Stimulated activated memory B cell treated with anti-CD40 and anti-IgM and Interleukin-4, amounts not matched to agents 10 μg/mL and 1 μg/mL and 100 μg/mL, for 72 hours (primary cell): Measurements from ENCODE around the gene XRCC3.

Source experiments
- ATAC-seq: fragments of 150-1000 bp; cut with Tn5 transposase; 2 replicates; pipeline ENCODE4 v1.10.0; 2021
- H3K27ac Mint-ChIP-seq: one replicate; pipeline ENCODE4 v1.8.0; 2022; ENCODE audit warnings: mild to moderate bottlenecking, mixed read lengths
- H3K27me3 Mint-ChIP-seq: one replicate; pipeline ENCODE4 v1.8.0; 2022; ENCODE audit warnings: mixed read lengths
- H3K36me3 Mint-ChIP-seq: one replicate; pipeline ENCODE4 v1.8.0; 2022; ENCODE audit warnings: mixed read lengths
- H3K4me1 Mint-ChIP-seq: one replicate; pipeline ENCODE4 v1.8.0; 2022; ENCODE audit warnings: mixed read lengths
- H3K4me3 Mint-ChIP-seq: one replicate; pipeline ENCODE4 v1.8.0; 2022; ENCODE audit warnings: mild to moderate bottlenecking, moderate library complexity, mixed read lengths
- H3K9me3 Mint-ChIP-seq: one replicate; pipeline ENCODE4 v1.8.0; 2022; ENCODE audit warnings: mixed read lengths

XRCC3 gene

DNA sequence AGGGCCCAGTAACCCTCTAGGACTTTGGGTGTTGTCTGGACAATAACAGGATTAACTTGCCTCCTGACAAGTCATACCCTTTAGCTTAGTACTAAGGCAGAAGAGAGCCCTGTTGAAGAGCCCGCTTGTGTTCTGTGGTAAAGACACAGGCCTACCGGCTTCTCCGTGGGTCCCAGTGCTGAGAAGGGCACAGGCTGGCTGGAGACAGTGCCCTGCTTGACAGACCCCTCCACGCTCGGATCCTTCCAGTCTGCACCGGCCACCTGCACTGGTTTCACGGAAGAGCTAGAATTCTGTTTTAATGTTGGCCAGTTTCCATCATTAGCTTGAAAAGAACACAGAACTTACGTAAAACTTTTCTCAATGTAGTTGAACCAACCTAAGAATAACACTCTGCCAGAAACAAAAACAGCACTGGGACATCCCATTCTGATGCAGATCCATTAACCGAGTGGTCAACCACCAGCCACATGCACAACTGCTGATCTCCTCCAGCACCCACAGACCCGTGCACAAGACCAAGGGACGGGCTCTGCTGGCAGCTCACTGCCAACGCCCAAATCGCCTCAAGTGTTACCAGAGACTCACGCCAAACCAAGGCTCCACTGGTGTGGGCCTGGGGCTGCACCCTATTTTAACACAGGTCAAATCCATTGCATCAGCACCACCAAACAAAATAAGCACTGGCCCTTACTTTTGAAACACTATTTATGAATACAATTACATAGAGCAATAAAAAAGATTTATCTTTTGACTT, 27.4 kb upstream of the XRCC3 start:
- H3K36me3 Mint-ChIP-seq, result peaks cover 22% of the 10 kb centered on the region
- H3K27ac Mint-ChIP-seq, result no peak overlapping the region
- H3K4me3 Mint-ChIP-seq, result no peak overlapping the region
- H3K9me3 Mint-ChIP-seq, result no peaks in the 10 kb centered on the region
- H3K4me1 Mint-ChIP-seq, result no peaks in the 10 kb centered on the region
- ATAC-seq, result no peak
- no peaks in the 10 kb centered on the region for H3K27me3 Mint-ChIP-seq

DNA sequence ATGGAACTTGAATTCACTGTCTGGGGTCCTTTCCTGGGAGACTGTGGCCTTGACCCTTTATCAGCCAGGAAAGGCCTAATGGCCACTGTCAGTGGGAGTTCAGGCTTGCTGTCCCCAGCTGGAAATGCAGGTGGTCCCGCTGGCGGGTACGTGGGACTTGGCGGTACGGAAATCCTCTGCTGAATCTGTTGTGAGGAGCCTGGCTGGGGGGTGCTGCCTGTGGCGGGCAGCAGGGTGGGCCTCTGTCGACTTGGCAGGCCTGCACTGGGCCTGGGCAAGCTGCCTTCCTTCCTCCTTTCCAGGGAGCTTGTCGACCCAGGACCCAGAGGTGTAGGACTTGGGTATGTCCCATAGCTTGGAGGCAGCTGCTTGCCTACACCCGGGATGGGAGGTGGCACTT, 26.6 kb upstream of the XRCC3 start:
- Mint-ChIP-seq H3K27me3 (no peaks in the 10 kb centered on the region), H3K4me3 (no peak overlapping the region), H3K9me3 (no peaks in the 10 kb centered on the region), H3K27ac (no peak overlapping the region), H3K36me3 (peaks cover 26% of the 10 kb centered on the region), H3K4me1 (no peaks in the 10 kb centered on the region)
- ATAC-seq, result no peak

DNA sequence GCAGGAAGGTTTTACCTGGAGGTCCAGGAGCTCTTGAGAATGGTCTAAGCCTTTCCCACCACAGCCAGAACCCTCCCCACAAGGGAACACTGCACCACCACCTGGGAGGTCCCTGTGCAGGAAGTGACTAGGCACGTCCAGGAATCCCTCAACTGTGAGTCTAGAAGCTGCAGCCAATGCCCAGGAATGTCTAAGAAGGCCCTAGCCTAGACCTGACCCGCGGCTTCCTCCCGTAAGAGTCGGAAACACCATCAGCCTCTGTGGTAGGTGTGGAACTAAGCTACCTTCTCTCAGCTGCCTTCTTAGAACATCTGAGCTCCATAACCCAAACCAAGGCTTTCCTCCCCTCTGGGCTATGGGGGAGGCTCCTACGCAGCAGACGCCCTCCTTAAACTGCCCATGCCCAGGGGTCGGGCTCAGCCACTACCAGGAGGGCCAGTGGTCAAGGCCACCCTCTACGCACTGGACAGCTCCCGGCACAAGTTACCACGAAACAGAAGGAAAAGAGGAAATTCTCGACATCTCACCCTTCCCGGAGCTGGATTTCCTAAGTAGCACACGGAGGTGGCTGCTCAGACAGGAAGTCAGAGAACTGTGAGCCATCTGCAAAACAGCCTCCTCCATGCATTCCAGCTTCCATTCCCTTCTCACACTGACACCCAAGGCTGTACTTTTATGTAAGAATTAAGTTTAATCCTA, 25.9 kb upstream of the XRCC3 start:
- no peaks in the 10 kb centered on the region for H3K9me3 Mint-ChIP-seq
- H3K4me3 Mint-ChIP-seq, result no peak overlapping the region
- no peak for ATAC-seq
- no peak overlapping the region for H3K27ac Mint-ChIP-seq
- H3K4me1 Mint-ChIP-seq, result no peaks in the 10 kb centered on the region
- no peaks in the 10 kb centered on the region for H3K27me3 Mint-ChIP-seq
- peaks cover 26% of the 10 kb centered on the region for H3K36me3 Mint-ChIP-seq

DNA sequence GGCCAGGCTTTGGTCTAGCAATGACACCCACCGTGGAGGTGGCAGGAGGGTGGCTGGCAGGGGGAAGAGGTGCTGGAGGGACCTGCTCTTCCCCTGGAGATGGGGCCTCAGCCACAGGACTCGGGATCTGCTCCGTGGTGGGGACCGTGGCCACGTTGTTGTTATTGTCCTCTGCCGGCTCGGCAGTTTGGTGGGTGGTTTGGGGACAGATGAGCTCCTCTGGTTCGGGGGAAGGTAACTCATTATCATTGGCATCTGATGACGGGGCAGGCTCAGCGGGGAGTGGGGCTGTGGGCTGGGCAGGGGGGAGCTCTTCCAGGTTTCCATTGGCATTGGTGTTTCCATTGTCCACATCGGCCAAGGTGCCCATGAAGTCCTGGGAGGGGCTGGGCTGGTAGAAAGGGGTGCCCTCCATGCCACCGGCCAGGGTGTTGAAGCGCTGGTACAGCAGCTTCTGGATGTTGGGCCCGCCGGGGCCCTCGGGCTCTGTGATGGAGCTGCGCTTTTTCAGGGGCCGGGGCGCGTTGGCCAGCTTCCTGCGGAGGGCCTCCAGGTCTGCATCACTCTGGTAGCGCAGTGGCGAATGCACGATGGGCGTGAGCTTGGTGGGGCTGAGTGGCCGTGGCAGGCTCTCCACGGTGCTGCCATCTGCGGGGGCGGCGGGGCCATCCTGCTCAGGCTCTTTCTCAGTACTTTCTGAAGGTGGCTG, 24.7 kb upstream of the XRCC3 start:
- Mint-ChIP-seq H3K27ac (no peak overlapping the region), H3K36me3 (peaks cover 26% of the 10 kb centered on the region), H3K4me1 (no peaks in the 10 kb centered on the region), H3K9me3 (no peaks in the 10 kb centered on the region), H3K27me3 (no peaks in the 10 kb centered on the region), H3K4me3 (no peak overlapping the region)
- no peak for ATAC-seq

DNA sequence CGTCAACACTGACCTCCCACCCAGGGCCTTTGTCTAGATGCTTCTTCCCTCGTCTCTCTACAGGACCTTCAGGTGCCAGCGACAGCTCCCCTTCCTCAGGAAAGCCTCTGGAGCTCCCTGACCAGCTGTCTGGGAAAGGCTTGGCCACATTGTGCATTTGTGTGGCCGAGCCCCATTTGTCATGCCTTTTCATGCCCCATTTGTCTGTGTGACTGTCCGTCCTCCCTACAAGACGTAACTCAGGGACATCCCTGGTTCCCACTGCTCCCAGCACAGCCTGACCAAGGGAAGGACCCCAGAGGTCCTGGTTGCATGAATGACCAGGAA, 24.2 kb upstream of the XRCC3 start:
- Mint-ChIP-seq H3K9me3 (no peaks in the 10 kb centered on the region), H3K4me3 (no peak overlapping the region), H3K27ac (no peak overlapping the region), H3K36me3 (peaks cover 30% of the 10 kb centered on the region), H3K27me3 (no peaks in the 10 kb centered on the region), H3K4me1 (no peaks in the 10 kb centered on the region)
- no peak for ATAC-seq

DNA sequence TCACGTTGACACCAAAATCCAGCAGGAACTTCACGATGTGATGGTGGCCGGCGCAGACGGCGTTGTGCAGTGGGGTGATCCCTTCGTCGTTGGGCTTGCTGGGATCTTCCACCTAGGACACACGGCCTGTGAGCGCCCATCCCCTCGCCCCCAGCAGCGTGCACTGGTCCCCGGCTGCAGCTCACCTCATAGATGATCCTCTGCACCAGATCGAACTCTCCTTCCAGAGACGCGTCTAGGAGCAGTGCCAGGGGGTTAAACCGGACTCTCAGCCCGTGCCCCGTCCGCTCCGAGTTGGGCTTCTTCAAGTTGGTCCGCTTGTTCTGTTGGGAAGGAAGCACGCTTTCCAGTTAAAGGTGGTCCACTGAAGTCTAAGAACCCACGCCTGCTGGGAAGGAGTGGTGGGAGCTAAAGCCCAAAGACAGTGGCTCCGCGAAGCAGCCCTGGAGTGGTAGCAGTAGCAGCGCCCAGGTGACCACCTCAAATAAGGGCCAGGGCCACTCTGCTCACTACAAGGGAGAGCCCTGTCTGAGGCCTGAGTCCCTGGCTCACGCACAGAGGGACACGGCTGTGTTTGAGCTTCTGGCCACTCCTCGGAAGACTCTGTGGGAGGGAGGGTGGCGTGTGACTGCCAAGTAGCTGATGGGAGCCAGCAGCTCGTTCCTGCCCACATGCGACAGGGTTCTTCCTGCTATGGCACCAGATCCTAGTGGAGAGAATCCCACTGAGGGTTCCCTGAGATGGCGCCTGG, 23.6 kb upstream of the XRCC3 start:
- no peak overlapping the region for H3K4me3 Mint-ChIP-seq
- ATAC-seq, result no peak
- H3K27ac Mint-ChIP-seq, result no peak overlapping the region
- no peaks in the 10 kb centered on the region for H3K9me3 Mint-ChIP-seq
- no peaks in the 10 kb centered on the region for H3K4me1 Mint-ChIP-seq
- H3K27me3 Mint-ChIP-seq, result no peaks in the 10 kb centered on the region
- H3K36me3 Mint-ChIP-seq, result peaks cover 32% of the 10 kb centered on the region

DNA sequence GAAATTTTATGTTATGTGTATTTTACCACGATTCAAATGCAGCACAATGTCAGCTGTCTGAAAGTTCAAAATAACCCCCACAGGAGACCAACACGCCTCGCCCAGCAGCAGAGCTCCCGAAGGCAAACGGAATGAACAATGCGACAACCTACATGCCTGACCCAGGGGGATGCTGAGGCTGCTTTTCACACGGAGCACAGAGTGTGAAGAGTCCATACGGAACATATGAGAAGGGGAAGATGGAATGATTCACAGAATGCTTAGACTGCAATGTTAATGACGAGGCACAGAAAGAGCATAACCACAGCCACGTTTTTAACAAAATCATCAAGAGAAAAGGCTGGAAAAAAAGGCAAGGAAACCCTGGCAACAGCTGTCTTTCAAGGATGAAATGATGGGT, 22.9 kb upstream of the XRCC3 start:
- H3K4me3 Mint-ChIP-seq, result no peak overlapping the region
- H3K4me1 Mint-ChIP-seq, result no peaks in the 10 kb centered on the region
- no peaks in the 10 kb centered on the region for H3K9me3 Mint-ChIP-seq
- ATAC-seq, result no peak
- no peaks in the 10 kb centered on the region for H3K27me3 Mint-ChIP-seq
- peaks cover 32% of the 10 kb centered on the region for H3K36me3 Mint-ChIP-seq
- H3K27ac Mint-ChIP-seq, result no peak overlapping the region

DNA sequence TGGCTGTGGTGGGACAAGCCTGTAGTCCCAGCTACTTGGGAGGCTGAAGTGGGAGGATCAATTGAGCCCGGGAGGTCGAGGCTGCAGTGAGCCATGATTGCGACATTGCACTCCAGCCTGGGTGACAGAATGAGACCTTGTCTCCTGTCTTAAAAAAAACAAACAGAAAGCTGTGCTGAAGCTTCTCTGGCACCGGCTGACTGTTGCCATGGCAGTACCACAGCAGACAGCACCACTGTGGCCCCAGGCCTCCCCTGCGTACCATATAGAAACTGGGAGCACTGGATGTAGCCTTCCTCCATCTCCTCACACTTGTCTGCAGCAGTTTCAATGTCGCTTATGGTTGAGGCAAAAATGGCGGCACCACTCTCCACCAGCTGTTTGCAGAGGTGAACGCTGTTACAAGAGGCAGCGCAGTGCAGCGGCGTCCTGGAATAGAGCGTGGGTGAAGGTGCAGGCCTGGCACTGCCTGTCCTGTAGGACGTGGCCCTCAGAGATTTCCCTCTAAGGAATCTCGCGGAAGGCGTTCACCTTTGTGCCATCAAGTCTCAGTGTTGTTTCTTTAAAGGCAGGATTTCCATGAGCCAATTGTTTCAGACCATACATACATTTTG, 22.3 kb upstream of the XRCC3 start:
- no peak for ATAC-seq
- Mint-ChIP-seq H3K36me3 (peaks cover 38% of the 10 kb centered on the region), H3K9me3 (no peaks in the 10 kb centered on the region), H3K27ac (no peak overlapping the region), H3K27me3 (no peaks in the 10 kb centered on the region), H3K4me1 (no peaks in the 10 kb centered on the region), H3K4me3 (no peak overlapping the region)

DNA sequence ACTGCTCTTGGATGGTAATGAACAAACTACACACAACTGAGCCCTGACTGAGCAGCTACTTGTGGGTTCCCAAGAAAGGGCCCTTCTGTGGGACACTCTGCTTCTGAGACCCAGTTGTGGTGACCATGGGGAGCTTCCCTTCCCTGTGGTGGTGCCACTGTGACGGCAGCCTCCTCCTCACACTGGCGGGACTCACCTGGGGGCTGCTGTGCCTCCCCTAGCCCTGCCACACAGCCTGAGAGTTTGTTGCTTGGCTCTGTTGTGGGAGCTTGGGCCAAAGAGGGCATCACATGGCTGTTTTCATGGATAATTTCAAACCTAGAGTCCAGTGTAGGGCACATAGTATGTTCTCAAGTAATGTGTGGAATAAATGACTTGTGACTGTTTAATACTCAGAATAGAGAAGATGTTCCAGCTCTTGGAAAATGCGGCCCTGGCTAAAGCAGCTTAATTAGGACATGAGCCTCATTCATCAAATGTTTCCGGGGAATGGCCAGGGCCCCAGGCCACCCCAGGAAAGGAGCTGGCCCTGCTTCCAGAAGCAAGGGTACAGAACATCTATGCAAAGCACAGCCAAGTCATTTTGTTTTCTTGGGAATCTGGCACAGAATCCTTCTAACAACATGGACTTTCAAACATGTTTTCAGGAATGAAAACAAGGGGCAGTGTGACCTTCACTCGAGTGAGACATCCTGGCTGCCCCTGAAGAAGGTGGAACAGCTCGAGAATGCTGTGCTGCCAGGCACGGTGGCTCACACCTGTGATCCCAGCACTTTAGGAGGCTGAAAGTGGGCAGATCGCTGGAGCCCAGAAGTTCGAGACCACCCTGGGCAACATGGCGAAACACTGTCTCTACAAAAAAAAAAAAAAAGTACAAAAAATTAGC, 21.5 kb upstream of the XRCC3 start:
- ATAC-seq, result no peak
- Mint-ChIP-seq H3K9me3 (no peaks in the 10 kb centered on the region), H3K27ac (no peak overlapping the region), H3K4me3 (no peak overlapping the region), H3K27me3 (no peaks in the 10 kb centered on the region), H3K4me1 (no peaks in the 10 kb centered on the region), H3K36me3 (peaks cover 39% of the 10 kb centered on the region)

DNA sequence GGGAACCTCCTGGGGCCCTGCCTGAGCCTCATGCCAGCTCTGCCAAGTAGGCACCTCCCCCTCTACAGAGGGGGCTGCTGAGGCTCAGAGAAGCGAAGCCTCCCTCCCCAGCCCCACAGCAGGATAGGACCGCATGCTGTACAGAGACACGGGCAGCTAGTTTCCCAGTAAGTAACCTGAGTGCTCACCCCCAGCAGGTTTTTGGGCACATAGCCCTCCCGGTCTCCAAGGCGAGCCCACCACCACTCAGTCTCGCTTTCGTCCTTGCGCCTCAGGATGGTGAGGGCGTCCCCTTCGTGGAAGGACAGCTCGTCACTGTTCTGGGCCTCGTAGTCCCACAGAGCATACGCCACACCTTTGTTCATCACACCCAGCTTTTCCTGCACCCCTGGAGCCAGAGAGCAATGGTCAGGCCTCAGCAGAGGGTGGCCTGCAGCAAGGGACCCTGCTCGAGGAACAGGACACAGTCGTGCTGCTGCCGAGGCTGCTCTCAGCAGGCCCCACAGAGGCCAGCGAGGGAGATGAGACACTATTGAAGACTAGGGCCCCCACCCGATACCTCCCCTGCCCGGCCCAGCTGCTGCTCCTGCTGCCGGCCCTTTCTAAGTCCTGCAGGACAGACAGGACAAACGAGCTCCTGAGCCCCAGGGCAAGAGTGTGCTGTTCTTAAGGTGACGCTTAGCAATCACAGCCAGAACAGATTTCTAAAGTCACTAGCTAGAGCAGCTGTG, 20.7 kb upstream of the XRCC3 start:
- no peaks in the 10 kb centered on the region for H3K27me3 Mint-ChIP-seq
- H3K4me3 Mint-ChIP-seq, result no peak overlapping the region
- no peak for ATAC-seq
- no peak overlapping the region for H3K27ac Mint-ChIP-seq
- no peaks in the 10 kb centered on the region for H3K4me1 Mint-ChIP-seq
- no peaks in the 10 kb centered on the region for H3K9me3 Mint-ChIP-seq
- peaks cover 39% of the 10 kb centered on the region for H3K36me3 Mint-ChIP-seq

DNA sequence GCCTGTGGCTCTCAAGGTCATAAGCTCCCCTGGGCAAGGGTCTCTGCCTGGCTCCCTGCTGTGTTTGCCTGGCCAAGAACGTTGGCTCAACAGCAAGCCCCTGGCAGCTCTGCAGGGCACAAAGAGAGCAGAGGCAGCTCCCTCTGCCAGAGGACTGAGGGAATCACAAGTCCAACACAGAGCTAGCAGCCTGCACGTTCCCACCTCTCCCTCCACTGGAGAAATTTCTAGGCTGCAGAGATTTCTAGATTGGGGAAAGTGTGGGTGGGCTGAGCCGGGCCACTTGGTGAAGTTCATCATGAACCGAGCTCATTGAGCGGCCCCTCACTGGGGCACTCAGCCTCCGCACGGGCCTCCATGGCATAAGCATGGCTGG, 20.2 kb upstream of the XRCC3 start:
- no peak for ATAC-seq
- no peaks in the 10 kb centered on the region for H3K4me1 Mint-ChIP-seq
- no peaks in the 10 kb centered on the region for H3K9me3 Mint-ChIP-seq
- H3K27me3 Mint-ChIP-seq, result no peaks in the 10 kb centered on the region
- H3K4me3 Mint-ChIP-seq, result no peak overlapping the region
- peaks cover 39% of the 10 kb centered on the region for H3K36me3 Mint-ChIP-seq
- no peak overlapping the region for H3K27ac Mint-ChIP-seq

DNA sequence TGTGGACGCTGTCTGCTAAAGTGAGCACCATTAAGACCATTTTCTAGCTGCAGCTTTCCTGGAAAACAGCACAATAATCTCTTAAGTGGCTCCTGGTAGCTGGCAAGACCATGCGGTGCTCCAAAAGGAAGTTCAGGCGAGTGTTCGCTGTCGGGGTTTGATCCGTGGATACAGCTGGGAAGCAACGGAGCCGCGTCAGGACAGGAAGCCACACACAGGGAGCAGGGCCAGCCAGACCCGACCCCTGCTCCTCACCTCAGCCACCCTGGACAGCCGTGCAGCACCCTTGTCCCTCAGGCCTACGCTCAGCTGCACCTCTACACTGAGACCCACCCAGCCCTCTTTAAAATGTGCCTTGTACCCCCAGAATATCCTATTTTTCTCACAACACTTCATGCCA, 19.8 kb upstream of the XRCC3 start:
- Mint-ChIP-seq H3K27ac (no peak overlapping the region), H3K27me3 (no peaks in the 10 kb centered on the region), H3K4me3 (no peak overlapping the region), H3K4me1 (no peaks in the 10 kb centered on the region), H3K9me3 (no peaks in the 10 kb centered on the region), H3K36me3 (peaks cover 36% of the 10 kb centered on the region)
- ATAC-seq, result no peak

DNA sequence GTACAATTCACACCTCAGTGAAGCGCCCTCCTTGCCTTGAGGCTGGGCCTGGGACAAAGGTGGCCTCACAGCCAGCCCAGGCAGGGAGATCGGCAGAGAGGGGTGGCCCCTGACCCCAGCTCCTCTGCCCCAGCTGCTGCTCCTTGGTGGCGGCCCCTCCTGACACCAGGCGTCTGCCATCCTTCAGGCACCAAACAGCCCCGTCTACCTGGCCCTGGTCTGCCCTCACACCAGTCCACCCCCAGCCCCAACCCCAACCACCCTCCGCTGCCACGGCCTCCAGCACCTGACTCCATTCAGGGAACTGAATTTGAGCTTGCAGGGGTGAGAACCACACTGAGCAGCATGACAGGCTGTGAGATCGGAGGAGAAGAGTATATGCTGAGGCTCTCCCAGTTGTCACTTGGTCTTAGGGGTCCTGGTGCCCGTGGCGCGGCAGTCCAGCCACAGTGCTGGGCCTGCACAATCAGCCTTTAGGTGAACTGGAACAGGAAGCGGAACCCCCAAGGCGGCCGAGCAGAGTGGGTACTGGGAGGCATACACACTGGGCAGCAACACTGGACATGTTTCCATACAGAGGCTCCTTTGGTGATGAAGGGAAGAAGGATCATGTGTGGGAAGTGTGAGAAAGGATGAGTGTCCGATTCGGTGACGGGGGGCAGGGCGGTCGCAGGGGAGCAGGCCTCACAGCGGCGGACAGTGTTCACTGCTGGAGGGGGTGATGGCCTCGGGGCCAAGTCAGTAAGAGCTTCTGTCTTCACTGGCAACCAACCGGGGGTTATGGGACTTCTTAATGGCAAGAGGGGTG, 19.0 kb upstream of the XRCC3 start:
- no peak overlapping the region for H3K27ac Mint-ChIP-seq
- no peak for ATAC-seq
- no peaks in the 10 kb centered on the region for H3K27me3 Mint-ChIP-seq

More for the DNA sequence above, 19.0 kb upstream of the XRCC3 start:
- no peaks in the 10 kb centered on the region for H3K4me1 Mint-ChIP-seq
- no peak overlapping the region for H3K4me3 Mint-ChIP-seq
- H3K36me3 Mint-ChIP-seq, result peaks cover 36% of the 10 kb centered on the region
- H3K9me3 Mint-ChIP-seq, result no peaks in the 10 kb centered on the region
